GM12878 (cell line): ENCODE measurements around the gene GNG3.

Experiments
- BHLHE40 ChIP-seq, 2 experiments: fragments of 450-650 bp in 1 of 2; IDR thresholded peaks; 2 replicates each; pipeline ENCODE4 v1.6.1; 2011 to 2017; ENCODE audit warnings: low read depth in 2 of 2, borderline replicate concordance in 1 of 2, improper control_type of control experiment in 1 of 2, low read length in 1 of 2, mild to moderate bottlenecking in 1 of 2
- CEBPB ChIP-seq, 2 experiments: fragments of 150-350 bp in 1 of 2; IDR thresholded peaks; 2 replicates each; pipeline ENCODE4 v1.6.1; 2012 to 2014; ENCODE audit warnings: low read depth in 2 of 2, low read length in 2 of 2, borderline replicate concordance in 1 of 2, inconsistent platforms in 1 of 2
- CREM ChIP-seq: IDR thresholded peaks from 2 replicates; pipeline ENCODE4 v1.6.1; 2014; ENCODE audit warnings: antibody characterized with exemption, low read depth
- CTCF ChIP-seq, 3 experiments: IDR thresholded peaks in 2 of 3; conservative IDR thresholded peaks in 1 of 3; 2 replicates each; pipeline ENCODE4 v1.5.1; 2011; ENCODE audit warnings: low read depth in 3 of 3, low read length in 3 of 3, mild to moderate bottlenecking in 3 of 3, control low read depth in 2 of 3, moderate library complexity in 2 of 3, inconsistent platforms in 1 of 3, mixed read lengths in 1 of 3; ENCODE audit not compliant: control insufficient read depth in 2 of 3, insufficient read depth in 1 of 3; ENCODE audit errors: extremely low read depth in 1 of 3
- EGR1 ChIP-seq, 2 experiments: IDR thresholded peaks; 1 replicate in 1 of 2; 2 replicates in 1 of 2; pipeline ENCODE4 v1.6.1; 2011 to 2012; ENCODE audit warnings: low read depth in 2 of 2, low read length in 2 of 2, borderline replicate concordance in 1 of 2, mild to moderate bottlenecking in 1 of 2, moderate library complexity in 1 of 2
- ELK1 ChIP-seq: IDR thresholded peaks from 2 replicates; pipeline ENCODE4 v1.6.1; 2012; ENCODE audit warnings: low read depth, low read length, improper control_type of control experiment
- EZH2 ChIP-seq: IDR thresholded peaks from 2 replicates; pipeline ENCODE4 v1.6.1; 2012; ENCODE audit warnings: low read depth, mild to moderate bottlenecking, control low read depth, inconsistent platforms, low read length, borderline replicate concordance; ENCODE audit not compliant: control insufficient read depth
- FOXK2 ChIP-seq: fragments of 450-650 bp; IDR thresholded peaks from 2 replicates; pipeline ENCODE4 v1.6.1; 2017; ENCODE audit warnings: mild to moderate bottlenecking, moderate library complexity
- RCOR1 ChIP-seq: conservative IDR thresholded peaks from 2 replicates; pipeline ENCODE4 v1.6.1; 2012; ENCODE audit warnings: low read depth, low read length, improper control_type of control experiment
- SMAD1 ChIP-seq: fragments of 450-650 bp; IDR thresholded peaks from 2 replicates; pipeline ENCODE4 v1.6.1; 2018; ENCODE audit warnings: mild to moderate bottlenecking, low read depth; ENCODE audit not compliant: partially characterized antibody
- TCF3 ChIP-seq: IDR thresholded peaks from 2 replicates; pipeline ENCODE4 v1.6.1; 2012; ENCODE audit warnings: low read depth, mild to moderate bottlenecking, low read length, borderline replicate concordance; ENCODE audit not compliant: insufficient read depth
- ZNF384 ChIP-seq: IDR thresholded peaks from 2 replicates; pipeline ENCODE4 v1.6.1; 2012; ENCODE audit warnings: low read depth, mild to moderate bottlenecking, low read length, improper control_type of control experiment, borderline replicate concordance
- ZZZ3 ChIP-seq: IDR thresholded peaks from 2 replicates; pipeline ENCODE4 v1.6.1; 2011; ENCODE audit warnings: low read depth; ENCODE audit not compliant: control insufficient read depth, insufficient read length

GRCh38 chr11:62747475-62748160 lies 40.1 kb downstream of the GNG3 start:
- TF ChIP-seq ZNF384 = no peak
- no peak for TF ChIP-seq CTCF (IDR thresholded peaks at IDR 0.05 in 2 of 3, conservative IDR thresholded peaks at IDR 0.05 in 1 of 3; ENCODE audit: control insufficient read depth in 2 of 3, extremely low read depth in 1 of 3, insufficient read depth in 1 of 3, low read depth in 3 of 3, low read length in 3 of 3)
- TF ChIP-seq ZZZ3 = no peak
- TF ChIP-seq RCOR1 = no peak
- no peak for TF ChIP-seq TCF3
- TF ChIP-seq EGR1 (IDR thresholded peaks at IDR 0.05; ENCODE audit: borderline replicate concordance in 1 of 2, low read depth in 2 of 2, low read length in 2 of 2) = no peak
- no peak for TF ChIP-seq ELK1
- no peak for TF ChIP-seq FOXK2
- TF ChIP-seq SMAD1 = no peak
- TF ChIP-seq EZH2 = no peak
- no peak for TF ChIP-seq BHLHE40 (IDR thresholded peaks at IDR 0.05; ENCODE audit: borderline replicate concordance in 1 of 2, low read depth in 2 of 2, low read length in 1 of 2)
- no peak for TF ChIP-seq CEBPB (IDR thresholded peaks at IDR 0.05; ENCODE audit: borderline replicate concordance in 1 of 2, low read depth in 2 of 2, low read length in 2 of 2)
- no peak for TF ChIP-seq CREM
